Activated naive CD4-positive, alpha-beta T cell treated with anti-CD3 and anti-CD28 coated beads, Interleukin-2, amount 50 U/mL, for 24 hours (primary cell): ENCODE results near the gene ANKRD28.
A peak's percentile ranks its signal among the peaks of the same experiment; 100 is the strongest.
"Not testable (repeated sequence)": the region's sequence is repeated elsewhere in the genome, so short reads cannot be mapped to it uniquely, and the experiment has no call there.

ENCODE experiments used
- H3K27ac Mint-ChIP-seq: one replicate; pipeline ENCODE4 v1.8.0; 2021; ENCODE audit warnings: mild to moderate bottlenecking, mixed read lengths
- H3K27me3 Mint-ChIP-seq: one replicate; pipeline ENCODE4 v1.8.0; 2021; ENCODE audit warnings: mixed read lengths
- H3K36me3 Mint-ChIP-seq: one replicate; pipeline ENCODE4 v1.8.0; 2021; ENCODE audit warnings: mixed read lengths
- H3K4me1 Mint-ChIP-seq: one replicate; pipeline ENCODE4 v1.8.0; 2021; ENCODE audit warnings: mixed read lengths
- H3K4me3 Mint-ChIP-seq: one replicate; pipeline ENCODE4 v1.8.0; 2021; ENCODE audit warnings: mild to moderate bottlenecking, mixed read lengths
- H3K9me3 Mint-ChIP-seq: one replicate; pipeline ENCODE4 v1.8.0; 2021; ENCODE audit warnings: mixed read lengths

ANKRD28 gene

GRCh38 chr3:15797642-15798303 lies at the start of gene ANKRD28:
Gene ANKRD28 (minus strand): TSS chr3:15797979. CDS start chr3:15796521, 1,458 bp downstream.
- Mint-ChIP-seq H3K27ac (peak within 1 kb of the TSS; percentile 69), H3K4me3 (peak within 1 kb of the TSS; percentile 72), H3K4me1 (peaks cover 87% of the 10 kb centered on the region), H3K27me3 (no peaks in the 10 kb centered on the region), H3K9me3 (peaks cover 6% of the 10 kb centered on the region), H3K36me3 (peaks cover 8% of the 10 kb centered on the region)

- Mint-ChIP-seq H3K4me3 (no peak overlapping the region), H3K36me3 (peaks cover 13% of the 10 kb centered on the region), H3K27ac (peak overlapping the region; percentile 25), H3K9me3 (peaks cover 7% of the 10 kb centered on the region), H3K4me1 (peaks cover 53% of the 10 kb centered on the region), H3K27me3 (no peaks in the 10 kb centered on the region)
Measured at GRCh38 chr3:15847239-15847638, 49.5 kb upstream of the ANKRD28 start.

GRCh38 chr3:15846606-15847005 lies 48.8 kb upstream of the ANKRD28 start:
- H3K36me3 Mint-ChIP-seq: peaks cover 16% of the 10 kb centered on the region
- H3K9me3 Mint-ChIP-seq: peaks cover 7% of the 10 kb centered on the region
- no peak overlapping the region for H3K27ac Mint-ChIP-seq
- H3K4me1 Mint-ChIP-seq: peaks cover 53% of the 10 kb centered on the region
- no peaks in the 10 kb centered on the region for H3K27me3 Mint-ChIP-seq
- no peak overlapping the region for H3K4me3 Mint-ChIP-seq

- Mint-ChIP-seq H3K4me3 (peak overlapping the region; percentile 24), H3K4me1 (peaks cover 49% of the 10 kb centered on the region), H3K36me3 (peaks cover 20% of the 10 kb centered on the region), H3K9me3 (peaks cover 7% of the 10 kb centered on the region), H3K27ac (no peak overlapping the region), H3K27me3 (no peaks in the 10 kb centered on the region)
Measured at GRCh38 chr3:15845475-15845874, 47.7 kb upstream of the ANKRD28 start.

GRCh38 chr3:15844889-15845288 lies 47.1 kb upstream of the ANKRD28 start:
- Mint-ChIP-seq H3K36me3 (peaks cover 25% of the 10 kb centered on the region), H3K4me3 (no peak overlapping the region), H3K27ac (peak overlapping the region; percentile 15), H3K4me1 (peaks cover 49% of the 10 kb centered on the region), H3K9me3 (peaks cover 7% of the 10 kb centered on the region), H3K27me3 (no peaks in the 10 kb centered on the region)

- Mint-ChIP-seq H3K9me3 (peaks cover 11% of the 10 kb centered on the region), H3K36me3 (peaks cover 38% of the 10 kb centered on the region), H3K4me1 (peaks cover 43% of the 10 kb centered on the region)
- not testable (repeated sequence) for H3K27me3 Mint-ChIP-seq, H3K4me3 Mint-ChIP-seq, H3K27ac Mint-ChIP-seq
Measured at GRCh38 chr3:15841091-15841973, 43.6 kb upstream of the ANKRD28 start.

- Mint-ChIP-seq H3K27me3 (no peaks in the 10 kb centered on the region), H3K27ac (no peak overlapping the region), H3K4me1 (peaks cover 29% of the 10 kb centered on the region), H3K4me3 (no peak overlapping the region), H3K9me3 (peaks cover 11% of the 10 kb centered on the region), H3K36me3 (peaks cover 38% of the 10 kb centered on the region)
Measured at GRCh38 chr3:15839568-15839967, 41.8 kb upstream of the ANKRD28 start.

GRCh38 chr3:15831927-15832326 lies 34.1 kb upstream of the ANKRD28 start:
- H3K36me3 Mint-ChIP-seq: no peaks in the 10 kb centered on the region
- no peaks in the 10 kb centered on the region for H3K27me3 Mint-ChIP-seq
- H3K4me3 Mint-ChIP-seq: no peak overlapping the region
- H3K9me3 Mint-ChIP-seq: no peaks in the 10 kb centered on the region
- no peak overlapping the region for H3K27ac Mint-ChIP-seq
- H3K4me1 Mint-ChIP-seq: peaks cover 37% of the 10 kb centered on the region

- Mint-ChIP-seq H3K36me3 (peaks cover 4% of the 10 kb centered on the region), H3K27me3 (no peaks in the 10 kb centered on the region), H3K4me3 (no peak overlapping the region), H3K9me3 (no peaks in the 10 kb centered on the region), H3K4me1 (peaks cover 65% of the 10 kb centered on the region), H3K27ac (no peak overlapping the region)
Measured at GRCh38 chr3:15825016-15825415, 27.2 kb upstream of the ANKRD28 start.

- Mint-ChIP-seq H3K9me3 (no peaks in the 10 kb centered on the region), H3K4me3 (no peak overlapping the region), H3K27me3 (no peaks in the 10 kb centered on the region), H3K4me1 (peaks cover 83% of the 10 kb centered on the region), H3K36me3 (peaks cover 4% of the 10 kb centered on the region), H3K27ac (no peak overlapping the region)
Measured at GRCh38 chr3:15823092-15823491, 25.3 kb upstream of the ANKRD28 start.

- Mint-ChIP-seq H3K4me1 (peaks cover 86% of the 10 kb centered on the region), H3K27ac (no peak overlapping the region), H3K27me3 (no peaks in the 10 kb centered on the region), H3K36me3 (peaks cover 4% of the 10 kb centered on the region), H3K4me3 (no peak overlapping the region), H3K9me3 (no peaks in the 10 kb centered on the region)
Measured at GRCh38 chr3:15822281-15822680, 24.5 kb upstream of the ANKRD28 start.

GRCh38 chr3:15820911-15821310 lies 23.1 kb upstream of the ANKRD28 start:
- Mint-ChIP-seq H3K27me3 (no peaks in the 10 kb centered on the region), H3K36me3 (peaks cover 4% of the 10 kb centered on the region), H3K9me3 (no peaks in the 10 kb centered on the region), H3K4me3 (no peak overlapping the region), H3K27ac (no peak overlapping the region), H3K4me1 (peaks cover 89% of the 10 kb centered on the region)

GRCh38 chr3:15819576-15819975 lies 21.8 kb upstream of the ANKRD28 start:
- H3K9me3 Mint-ChIP-seq: no peaks in the 10 kb centered on the region
- H3K36me3 Mint-ChIP-seq: peaks cover 1% of the 10 kb centered on the region
- H3K4me1 Mint-ChIP-seq: peaks cover 82% of the 10 kb centered on the region
- no peaks in the 10 kb centered on the region for H3K27me3 Mint-ChIP-seq
- H3K27ac Mint-ChIP-seq: no peak overlapping the region
- H3K4me3 Mint-ChIP-seq: no peak overlapping the region

GRCh38 chr3:15819043-15819442 lies 21.3 kb upstream of the ANKRD28 start:
- peaks cover 1% of the 10 kb centered on the region for H3K36me3 Mint-ChIP-seq
- H3K4me1 Mint-ChIP-seq: peaks cover 82% of the 10 kb centered on the region
- H3K27ac Mint-ChIP-seq: peak overlapping the region; percentile 41
- no peaks in the 10 kb centered on the region for H3K9me3 Mint-ChIP-seq
- H3K27me3 Mint-ChIP-seq: no peaks in the 10 kb centered on the region
- H3K4me3 Mint-ChIP-seq: no peak overlapping the region

- H3K9me3 Mint-ChIP-seq: no peaks in the 10 kb centered on the region
- no peak overlapping the region for H3K27ac Mint-ChIP-seq
Measured at GRCh38 chr3:15815696-15816095, 17.9 kb upstream of the ANKRD28 start.

GRCh38 chr3:15813079-15813478 lies 15.3 kb upstream of the ANKRD28 start:
- not testable (repeated sequence) for H3K4me3 Mint-ChIP-seq, H3K27ac Mint-ChIP-seq, H3K36me3 Mint-ChIP-seq, H3K9me3 Mint-ChIP-seq, H3K27me3 Mint-ChIP-seq
- peaks cover 53% of the 10 kb centered on the region for H3K4me1 Mint-ChIP-seq

More at GRCh38 chr3:15815696-15816095, 17.9 kb upstream of the ANKRD28 start:
- peaks cover 57% of the 10 kb centered on the region for H3K4me1 Mint-ChIP-seq
- no peaks in the 10 kb centered on the region for H3K36me3 Mint-ChIP-seq
- no peaks in the 10 kb centered on the region for H3K27me3 Mint-ChIP-seq
- no peak overlapping the region for H3K4me3 Mint-ChIP-seq
